ENCODE measurements around the gene ARMH4.

DNA sequence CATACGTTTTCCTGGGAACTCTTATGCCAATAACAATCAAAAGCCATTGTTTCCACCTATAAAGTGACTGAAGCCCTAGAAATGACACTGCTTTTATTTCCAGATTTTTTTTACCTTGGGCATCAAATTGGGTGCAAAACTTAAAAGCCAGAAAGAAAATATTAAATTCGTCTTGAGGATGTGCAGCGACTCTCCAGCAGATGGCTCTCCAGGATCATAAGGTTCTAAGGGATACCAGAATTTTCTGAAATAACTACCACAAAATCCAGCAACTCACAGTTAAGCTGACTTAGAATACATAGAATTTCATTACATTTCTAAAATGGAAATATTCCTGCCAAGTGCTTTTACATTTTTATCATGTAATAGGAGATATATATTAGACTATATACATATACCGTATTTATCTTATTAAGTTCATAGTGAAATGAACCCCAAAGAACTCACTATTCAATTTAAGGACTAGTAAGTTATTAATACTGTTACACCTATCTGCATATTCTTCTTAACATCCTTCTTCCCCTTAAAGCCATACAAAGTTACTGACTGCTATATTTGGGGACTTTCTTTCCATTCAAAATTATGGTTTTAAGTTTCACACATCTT, 44.0 kb downstream of the ARMH4 start:
- TF ChIP-seq, protein P1, sequence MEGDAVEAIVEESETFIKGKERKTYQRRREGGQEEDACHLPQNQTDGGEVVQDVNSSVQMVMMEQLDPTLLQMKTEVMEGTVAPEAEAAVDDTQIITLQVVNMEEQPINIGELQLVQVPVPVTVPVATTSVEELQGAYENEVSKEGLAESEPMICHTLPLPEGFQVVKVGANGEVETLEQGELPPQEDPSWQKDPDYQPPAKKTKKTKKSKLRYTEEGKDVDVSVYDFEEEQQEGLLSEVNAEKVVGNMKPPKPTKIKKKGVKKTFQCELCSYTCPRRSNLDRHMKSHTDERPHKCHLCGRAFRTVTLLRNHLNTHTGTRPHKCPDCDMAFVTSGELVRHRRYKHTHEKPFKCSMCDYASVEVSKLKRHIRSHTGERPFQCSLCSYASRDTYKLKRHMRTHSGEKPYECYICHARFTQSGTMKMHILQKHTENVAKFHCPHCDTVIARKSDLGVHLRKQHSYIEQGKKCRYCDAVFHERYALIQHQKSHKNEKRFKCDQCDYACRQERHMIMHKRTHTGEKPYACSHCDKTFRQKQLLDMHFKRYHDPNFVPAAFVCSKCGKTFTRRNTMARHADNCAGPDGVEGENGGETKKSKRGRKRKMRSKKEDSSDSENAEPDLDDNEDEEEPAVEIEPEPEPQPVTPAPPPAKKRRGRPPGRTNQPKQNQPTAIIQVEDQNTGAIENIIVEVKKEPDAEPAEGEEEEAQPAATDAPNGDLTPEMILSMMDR (IDR thresholded peaks at IDR 0.05), result no peak
- no peak for TF ChIP-seq POLR2A (IDR thresholded peaks at IDR 0.05)
